Left lung (tissue), 10 donors: ENCODE data around the gene TOMM5. TPM values are rescaled to one million over a fixed set of nuclear protein-coding genes. Genes with fewer than 3 reads are reported as not detected.

Experiments
- ATAC-seq: fragments of 200-7000 bp; cut with Tn5 transposase; one replicate; pipeline ENCODE4 v1.9.1; 2020; ENCODE audit warnings: moderate library complexity
- DNase-seq, 4 donors: peaks; one replicate each; pipeline ENCODE4 v3.0.0-alpha.2; 2013 to 2020
- H3K27ac ChIP-seq, 2 donors: fragments of 200-600 bp; sonication (generic) in 1 of 2; one replicate each; pipeline versions ENCODE4 v1.5.0 to v1.8.0; 2020 to 2021
- H3K27me3 ChIP-seq, 2 donors: fragments of 200-600 bp; sonication (generic) in 1 of 2; one replicate each; pipeline versions ENCODE4 v1.5.0 to v1.8.0; 2020 to 2021
- H3K36me3 ChIP-seq, 2 donors: fragments of 200-600 bp; sonication (generic) in 1 of 2; one replicate each; pipeline versions ENCODE4 v1.5.0 to v1.8.0; 2020 to 2021
- H3K4me1 ChIP-seq, 2 donors: fragments of 200-600 bp; one replicate each; pipeline ENCODE4 v1.8.0; 2021
- H3K4me3 ChIP-seq, 2 donors: fragments of 200-600 bp; sonication (generic) in 1 of 2; one replicate each; pipeline versions ENCODE4 v1.5.0 to v1.8.0; 2020 to 2021; ENCODE audit warnings: mild to moderate bottlenecking in 1 of 2
- H3K9me3 ChIP-seq, 2 donors: fragments of 200-600 bp; sonication (generic) in 1 of 2; one replicate each; pipeline versions ENCODE4 v1.5.0 to v1.8.0; 2020 to 2021
- intact Hi-C, 2 donors: fragments of 100-400 bp; cut with DNase I; formaldehyde crosslinking; loops; one replicate each; pipeline versions ENCODE4 v1.11.2 to v1.14.2; 2022
- polyA plus RNA-seq, 6 donors: library from polyadenylated mRNA; unstranded; fragments of 120-200 nt; gene quantifications; one replicate each; pipeline ENCODE4 v1.2.1, GENCODE V29; 2013; ENCODE audit not compliant: insufficient read length in 6 of 6
- total RNA-seq, 2 donors: library from RNA; stranded (reverse); fragmentation: NEBNext Ultra II Directional; extraction: Animal tissue kit (Norgen Biotek cat#: 25700); gene quantifications; one replicate each; pipeline ENCODE4 v1.2.1, GENCODE V29; 2021
- TF ChIP-seq, protein P1 (sequence below), 2 donors: fragments of 200-600 bp; sonication (generic) in 1 of 2; IDR thresholded peaks; one replicate each; pipeline versions ENCODE4 v1.5.0 to v1.8.0; 2021; ENCODE audit warnings: antibody characterized with exemption in 2 of 2
- donor health status: DM: no; HTN: yes; CAD: no.
- donor health status: DM: no; HTN: no; CAD: no.

TOMM5 gene
- total and polyA plus RNA-seq, 8 donors = 65.5 to 112 (median 99.3) TPM

DNA sequence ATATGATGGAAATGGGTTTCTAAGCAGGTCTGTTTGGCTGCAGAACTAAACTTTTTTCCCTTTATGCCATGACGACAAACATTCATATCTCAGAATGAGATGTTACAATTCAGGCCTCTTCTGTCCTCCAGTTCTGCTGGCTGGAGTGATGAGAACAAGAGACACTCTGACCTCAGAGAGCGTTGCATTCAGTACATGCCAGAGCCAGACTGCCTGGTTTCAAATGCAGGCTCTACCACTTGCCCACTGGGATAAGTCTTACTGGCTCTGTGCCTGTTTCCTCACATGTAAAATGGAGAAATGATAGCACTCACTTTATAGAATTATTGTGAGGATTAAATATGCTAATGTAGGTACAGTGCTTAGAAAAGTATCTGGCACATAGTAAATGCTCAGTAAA lies 24.8 kb upstream of the TOMM5 start:
- H3K36me3 ChIP-seq = no peaks in the 10 kb centered on the region
- peaks cover 0 to 7% of the 10 kb centered on the region in 2 donors for H3K27me3 ChIP-seq
- no peak for DNase-seq
- intact Hi-C loops = no loop called here
- H3K27ac ChIP-seq = no peak overlapping the region
- H3K4me3 ChIP-seq = no peak overlapping the region
- ATAC-seq = no peak
- H3K4me1 ChIP-seq = no peaks in the 10 kb centered on the region
- no peaks in the 10 kb centered on the region for H3K9me3 ChIP-seq
- TF ChIP-seq, protein P1, sequence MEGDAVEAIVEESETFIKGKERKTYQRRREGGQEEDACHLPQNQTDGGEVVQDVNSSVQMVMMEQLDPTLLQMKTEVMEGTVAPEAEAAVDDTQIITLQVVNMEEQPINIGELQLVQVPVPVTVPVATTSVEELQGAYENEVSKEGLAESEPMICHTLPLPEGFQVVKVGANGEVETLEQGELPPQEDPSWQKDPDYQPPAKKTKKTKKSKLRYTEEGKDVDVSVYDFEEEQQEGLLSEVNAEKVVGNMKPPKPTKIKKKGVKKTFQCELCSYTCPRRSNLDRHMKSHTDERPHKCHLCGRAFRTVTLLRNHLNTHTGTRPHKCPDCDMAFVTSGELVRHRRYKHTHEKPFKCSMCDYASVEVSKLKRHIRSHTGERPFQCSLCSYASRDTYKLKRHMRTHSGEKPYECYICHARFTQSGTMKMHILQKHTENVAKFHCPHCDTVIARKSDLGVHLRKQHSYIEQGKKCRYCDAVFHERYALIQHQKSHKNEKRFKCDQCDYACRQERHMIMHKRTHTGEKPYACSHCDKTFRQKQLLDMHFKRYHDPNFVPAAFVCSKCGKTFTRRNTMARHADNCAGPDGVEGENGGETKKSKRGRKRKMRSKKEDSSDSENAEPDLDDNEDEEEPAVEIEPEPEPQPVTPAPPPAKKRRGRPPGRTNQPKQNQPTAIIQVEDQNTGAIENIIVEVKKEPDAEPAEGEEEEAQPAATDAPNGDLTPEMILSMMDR (IDR thresholded peaks at IDR 0.05) = no peak

GRCh38 chr9:37611961-37612360 lies 19.6 kb upstream of the TOMM5 start:
- ATAC-seq = no peak
- no peak for DNase-seq
- peaks cover 0 to 7% of the 10 kb centered on the region in 2 donors for H3K27me3 ChIP-seq
- TF ChIP-seq, protein P1 (IDR thresholded peaks at IDR 0.05) = no peak
- no peaks in the 10 kb centered on the region for H3K36me3 ChIP-seq
- H3K4me1 ChIP-seq = no peaks in the 10 kb centered on the region
- no peaks in the 10 kb centered on the region for H3K9me3 ChIP-seq
- H3K27ac ChIP-seq = no peak overlapping the region
- intact Hi-C loops = no loop called here
- no peak overlapping the region for H3K4me3 ChIP-seq

DNA sequence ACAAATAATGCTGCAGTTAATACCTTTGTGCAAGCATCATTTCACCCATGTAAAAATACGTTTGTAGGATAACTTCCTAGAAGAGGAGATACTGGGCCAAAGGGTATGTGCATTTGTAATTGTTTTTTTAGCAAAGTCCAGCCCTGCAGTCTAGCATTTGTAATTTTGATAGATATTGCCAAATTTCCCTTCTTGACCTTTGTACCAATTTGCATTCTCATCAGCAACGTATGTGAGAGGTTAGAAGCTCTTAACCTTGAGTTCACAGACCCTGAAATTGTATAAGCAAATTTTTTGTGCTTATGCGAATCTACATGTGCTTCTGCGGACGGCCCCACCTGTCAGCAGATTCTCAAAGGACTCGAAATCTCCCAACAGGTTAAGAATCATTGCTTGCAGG lies 18.6 kb upstream of the TOMM5 start:
- Histone ChIP-seq H3K36me3 (no peaks in the 10 kb centered on the region), H3K27me3 (peaks cover 0 to 8% of the 10 kb centered on the region in 2 donors), H3K27ac (no peak overlapping the region), H3K4me1 (no peaks in the 10 kb centered on the region), H3K4me3 (no peak overlapping the region), H3K9me3 (no peaks in the 10 kb centered on the region)
- DNase-seq = no peak
- TF ChIP-seq, protein P1 (IDR thresholded peaks at IDR 0.05) = no peak
- ATAC-seq = no peak
- intact Hi-C loops = no loop called here

DNA sequence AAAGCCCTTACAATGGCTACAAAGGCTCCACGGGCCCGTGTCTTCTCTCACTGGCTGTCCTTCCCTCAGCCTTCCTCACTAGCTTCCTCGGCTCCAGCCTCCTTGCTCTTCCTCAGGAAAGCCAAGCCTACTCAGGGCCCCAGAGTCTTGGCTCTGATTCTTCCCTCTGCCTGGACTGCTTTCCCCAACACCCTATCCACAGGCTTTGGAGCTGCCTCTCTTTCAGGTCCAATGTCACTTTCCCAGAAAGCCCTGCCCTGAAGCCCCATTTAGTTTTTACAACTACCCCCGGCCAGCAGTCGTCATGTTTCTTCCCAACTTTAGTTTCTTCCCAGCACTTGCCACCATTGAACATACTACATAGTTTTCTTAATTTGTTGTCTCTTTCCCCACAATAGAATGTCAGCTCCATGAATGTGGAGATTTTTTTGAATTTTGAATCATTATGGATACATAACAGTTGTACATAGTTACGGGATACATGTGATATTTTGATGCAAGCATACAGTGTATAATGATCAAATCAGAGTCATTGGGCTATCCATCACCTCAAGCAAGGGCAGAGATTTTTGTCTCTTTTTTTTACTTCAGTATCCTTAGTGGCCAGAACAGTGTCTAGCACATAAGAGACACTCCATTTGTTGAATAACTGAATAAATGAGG lies 17.5 kb upstream of the TOMM5 start:
- TF ChIP-seq, protein P1 (IDR thresholded peaks at IDR 0.05) = no peak
- H3K36me3 ChIP-seq = no peaks in the 10 kb centered on the region
- H3K9me3 ChIP-seq = no peaks in the 10 kb centered on the region
- no peaks in the 10 kb centered on the region for H3K4me1 ChIP-seq
- ATAC-seq = no peak
- intact Hi-C loops = no loop called here
- H3K27ac ChIP-seq = no peak overlapping the region
- peaks cover 0 to 17% of the 10 kb centered on the region in 2 donors for H3K27me3 ChIP-seq
- no peak overlapping the region for H3K4me3 ChIP-seq
- DNase-seq = no peak

DNA sequence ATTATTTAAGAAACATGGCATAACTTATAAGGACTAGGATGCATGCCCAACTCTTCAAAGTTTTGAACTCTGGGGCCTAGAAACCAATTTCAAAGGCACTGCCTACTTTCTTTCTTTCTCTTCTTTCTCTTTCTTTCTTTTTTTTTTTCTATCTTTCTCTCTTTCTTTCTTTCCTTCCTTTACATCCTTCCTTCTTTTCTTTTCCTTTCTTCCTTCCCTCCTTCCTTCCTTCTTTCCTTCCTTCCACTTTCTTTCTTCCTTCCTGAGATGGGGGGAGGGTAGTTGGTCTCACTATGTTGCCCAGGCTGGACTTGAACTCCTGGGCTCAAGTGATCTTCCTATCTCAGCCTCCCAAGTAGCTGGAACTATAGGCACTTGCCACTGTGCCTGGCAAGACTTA lies 15.9 kb upstream of the TOMM5 start:
- no peak overlapping the region for H3K4me3 ChIP-seq
- ATAC-seq (no peak), DNase-seq (no peak)
- H3K27ac ChIP-seq = no peak overlapping the region
- no peaks in the 10 kb centered on the region for H3K9me3 ChIP-seq
- H3K27me3 ChIP-seq = peaks cover 2 to 17% of the 10 kb centered on the region in 2 donors
- TF ChIP-seq, protein P1 (IDR thresholded peaks at IDR 0.05) = no peak
- H3K36me3 ChIP-seq = no peaks in the 10 kb centered on the region
- intact Hi-C loops = no loop called here
- H3K4me1 ChIP-seq = no peaks in the 10 kb centered on the region
